ENCODE results near the gene PAK1.
A peak's percentile ranks its signal among the peaks of the same experiment; 100 is the strongest.
"Not testable (repeated sequence)": the region's sequence is repeated elsewhere in the genome, so short reads cannot be mapped to it uniquely, and the experiment has no call there.

The PAK1 gene

GRCh38 chr11:77392842-77393241, 81.1 kb downstream of the PAK1 start:
- H3K27ac ChIP-seq, result no peak overlapping the region
- H3K27me3 ChIP-seq, result no peaks in the 10 kb centered on the region
- intact Hi-C loops (cut with DNase I; ENCODE audit: low total_unique reads), result no loop called here
- no peak overlapping the region for H3K4me3 ChIP-seq
- DNase-seq, result no peak
- peaks cover 0 to 11% (median 2%) of the 10 kb centered on the region in 4 donors for H3K4me1 ChIP-seq
- no peak for TF ChIP-seq CTCF (IDR thresholded peaks at IDR 0.05)
- H3K9me3 ChIP-seq, result no peaks in the 10 kb centered on the region
- no peaks in the 10 kb centered on the region for H3K36me3 ChIP-seq

DNA sequence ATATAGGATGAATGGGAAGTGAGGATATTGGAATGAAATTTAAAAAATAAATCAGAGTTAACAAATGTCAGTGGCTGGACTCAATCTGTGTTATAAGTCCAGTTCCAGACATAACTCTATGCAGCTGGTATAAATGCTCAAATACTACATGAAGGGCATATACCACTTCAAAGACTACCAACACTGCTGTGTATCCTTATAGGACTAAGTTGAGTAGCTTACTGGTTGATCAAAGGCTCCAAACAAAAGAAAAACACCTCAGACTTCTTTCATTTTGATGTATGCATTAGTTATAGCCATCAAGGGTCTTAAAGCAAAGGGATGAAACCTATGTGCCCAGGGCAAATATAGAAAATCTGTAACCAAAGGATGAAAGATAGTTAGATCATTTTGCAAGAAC, 86.2 kb downstream of the PAK1 start:
- no peak for TF ChIP-seq CTCF (IDR thresholded peaks at IDR 0.05)

GRCh38 chr11:77386178-77386577, 87.7 kb downstream of the PAK1 start:
- Histone ChIP-seq H3K4me1 (peaks cover 0 to 19% (median 11%) of the 10 kb centered on the region in 4 donors), H3K27ac (peak overlapping the region in 1 of 2 donors; percentile 30), H3K36me3 (no peaks in the 10 kb centered on the region), H3K4me3 (no peak overlapping the region), H3K9me3 (no peaks in the 10 kb centered on the region), H3K27me3 (no peaks in the 10 kb centered on the region)
- no peak for TF ChIP-seq CTCF (IDR thresholded peaks at IDR 0.05)
- intact Hi-C loops (cut with DNase I; ENCODE audit: low total_unique reads), result no loop called here
- DNase-seq, result no peak

More for the DNA sequence above, 86.2 kb downstream of the PAK1 start:
- no peak for DNase-seq
- Histone ChIP-seq H3K9me3 (no peaks in the 10 kb centered on the region), H3K27me3 (no peaks in the 10 kb centered on the region), H3K4me3 (no peak overlapping the region), H3K36me3 (no peaks in the 10 kb centered on the region), H3K4me1 (peaks cover 0 to 25% (median 11%) of the 10 kb centered on the region in 4 donors), H3K27ac (no peak overlapping the region)
- intact Hi-C loops (cut with DNase I; ENCODE audit: low total_unique reads), result no loop called here

GRCh38 chr11:77385255-77385771, 88.6 kb downstream of the PAK1 start:
- H3K27me3 ChIP-seq; H3K36me3 ChIP-seq; H3K27ac ChIP-seq; intact Hi-C loops (cut with DNase I; ENCODE audit: low total_unique reads); H3K4me3 ChIP-seq; H3K9me3 ChIP-seq; DNase-seq: not testable (repeated sequence)
- H3K4me1 ChIP-seq, result peaks cover 0 to 19% (median 11%) of the 10 kb centered on the region in 4 donors

DNA sequence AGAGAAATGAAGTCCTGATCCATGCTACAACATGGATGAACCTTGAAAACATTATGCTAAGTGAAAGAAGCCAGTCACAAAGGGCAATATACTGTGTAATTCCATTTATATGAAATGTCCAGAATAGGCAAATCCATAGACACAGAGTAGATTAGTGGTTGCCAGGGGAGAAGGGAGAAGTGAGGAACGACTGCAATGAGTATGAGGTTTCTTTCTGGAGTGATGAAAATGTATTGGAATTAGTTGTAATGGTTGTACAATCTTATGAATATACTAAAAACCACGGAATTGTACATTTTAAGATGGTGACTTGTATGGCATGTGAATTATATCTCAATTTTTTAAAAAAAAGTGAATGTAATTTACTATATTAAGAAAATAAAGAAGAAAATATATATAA, 89.3 kb downstream of the PAK1 start:
- Histone ChIP-seq H3K4me1 (peaks cover 0 to 19% (median 11%) of the 10 kb centered on the region in 4 donors), H3K27me3 (no peaks in the 10 kb centered on the region), H3K9me3 (no peaks in the 10 kb centered on the region), H3K27ac (no peak overlapping the region), H3K36me3 (peaks cover 0 to 3% (median under 1%) of the 10 kb centered on the region in 3 donors), H3K4me3 (no peak overlapping the region)
- intact Hi-C loops (cut with DNase I; ENCODE audit: low total_unique reads), result no loop called here
- no peak for DNase-seq
- TF ChIP-seq CTCF (IDR thresholded peaks at IDR 0.05), result no peak

GRCh38 chr11:77383349-77383748, 90.5 kb downstream of the PAK1 start:
- H3K4me3 ChIP-seq; H3K27me3 ChIP-seq; H3K27ac ChIP-seq; DNase-seq; intact Hi-C loops (cut with DNase I; ENCODE audit: low total_unique reads); H3K9me3 ChIP-seq: not testable (repeated sequence)
- Histone ChIP-seq H3K36me3 (peaks cover 6 to 15% (median 11%) of the 10 kb centered on the region in 3 donors), H3K4me1 (peaks cover 0 to 19% (median 11%) of the 10 kb centered on the region in 4 donors)
